ENCODE measurements around the gene SULT4A1.

SULT4A1 gene

DNA sequence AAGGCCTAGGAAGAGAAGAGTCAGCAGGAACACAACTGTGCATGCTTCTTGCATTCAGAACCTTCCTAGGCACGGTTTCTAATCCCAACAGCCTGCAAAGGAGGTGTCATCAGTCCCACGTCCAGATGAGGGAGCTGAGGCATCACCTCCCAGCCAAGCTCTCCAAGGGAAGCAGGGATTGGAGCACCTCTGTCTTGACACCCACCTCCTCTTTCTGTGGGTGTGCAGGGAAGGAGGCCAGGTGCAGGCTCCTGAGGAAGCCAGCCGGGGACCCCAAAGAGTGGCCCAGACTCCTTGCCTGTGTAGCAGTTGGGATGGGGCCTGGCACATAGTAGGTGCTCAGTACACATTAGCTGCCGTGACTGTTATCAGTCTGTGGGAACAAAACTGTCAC, 27.5 kb upstream of the SULT4A1 start:
- Mint-ChIP-seq H3K27ac (no peak overlapping the region), H3K27me3 (ENCODE audit: low read depth, poor library complexity) (peaks cover 85% of the 10 kb centered on the region), H3K4me3 (no peak overlapping the region), H3K4me1 (no peaks in the 10 kb centered on the region), H3K9me3 (no peaks in the 10 kb centered on the region), H3K36me3 (ENCODE audit: low read depth) (no peaks in the 10 kb centered on the region)
- TF ChIP-seq, protein P1, sequence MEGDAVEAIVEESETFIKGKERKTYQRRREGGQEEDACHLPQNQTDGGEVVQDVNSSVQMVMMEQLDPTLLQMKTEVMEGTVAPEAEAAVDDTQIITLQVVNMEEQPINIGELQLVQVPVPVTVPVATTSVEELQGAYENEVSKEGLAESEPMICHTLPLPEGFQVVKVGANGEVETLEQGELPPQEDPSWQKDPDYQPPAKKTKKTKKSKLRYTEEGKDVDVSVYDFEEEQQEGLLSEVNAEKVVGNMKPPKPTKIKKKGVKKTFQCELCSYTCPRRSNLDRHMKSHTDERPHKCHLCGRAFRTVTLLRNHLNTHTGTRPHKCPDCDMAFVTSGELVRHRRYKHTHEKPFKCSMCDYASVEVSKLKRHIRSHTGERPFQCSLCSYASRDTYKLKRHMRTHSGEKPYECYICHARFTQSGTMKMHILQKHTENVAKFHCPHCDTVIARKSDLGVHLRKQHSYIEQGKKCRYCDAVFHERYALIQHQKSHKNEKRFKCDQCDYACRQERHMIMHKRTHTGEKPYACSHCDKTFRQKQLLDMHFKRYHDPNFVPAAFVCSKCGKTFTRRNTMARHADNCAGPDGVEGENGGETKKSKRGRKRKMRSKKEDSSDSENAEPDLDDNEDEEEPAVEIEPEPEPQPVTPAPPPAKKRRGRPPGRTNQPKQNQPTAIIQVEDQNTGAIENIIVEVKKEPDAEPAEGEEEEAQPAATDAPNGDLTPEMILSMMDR (IDR thresholded peaks at IDR 0.05), result no peak
- DNase-seq, result no peak

DNA sequence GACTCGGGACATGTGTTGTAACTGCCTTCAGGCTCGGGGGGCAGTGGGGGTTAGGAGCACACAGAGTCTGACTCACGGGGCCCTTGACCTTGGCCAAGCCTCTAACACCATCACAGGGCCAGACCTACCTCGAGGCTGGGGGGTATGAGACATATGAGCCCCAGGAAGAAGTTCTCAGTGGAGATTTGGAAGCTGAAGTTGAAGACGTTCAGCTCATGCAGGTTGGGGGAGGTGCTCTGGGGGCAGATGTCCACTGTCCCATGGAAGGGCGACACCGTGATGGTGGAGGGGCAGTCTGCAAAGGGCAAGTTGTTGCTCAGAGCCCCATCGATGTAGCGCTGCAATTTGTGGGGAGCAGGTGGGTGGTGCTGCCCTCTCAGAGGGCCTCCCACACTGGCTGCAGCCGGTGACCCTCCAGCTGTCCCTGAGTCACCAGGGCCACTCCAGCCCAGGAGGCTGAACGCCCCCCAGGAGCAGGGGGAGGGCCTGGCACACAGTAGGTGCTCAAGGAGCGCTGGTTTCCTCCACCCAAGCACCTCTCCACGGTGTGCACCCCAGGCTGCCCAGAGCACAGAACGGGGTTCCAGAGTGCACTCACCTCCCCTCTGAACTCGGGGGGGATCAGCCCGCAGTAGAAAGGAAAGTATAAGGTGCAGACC, 27.0 kb upstream of the SULT4A1 start:
- Mint-ChIP-seq H3K9me3 (no peaks in the 10 kb centered on the region), H3K36me3 (ENCODE audit: low read depth) (no peaks in the 10 kb centered on the region), H3K27me3 (ENCODE audit: low read depth, poor library complexity) (peaks cover 83% of the 10 kb centered on the region), H3K27ac (no peak overlapping the region), H3K4me3 (no peak overlapping the region), H3K4me1 (no peaks in the 10 kb centered on the region)
- no peak for DNase-seq
- TF ChIP-seq, protein P1 (IDR thresholded peaks at IDR 0.05), result no peak

DNA sequence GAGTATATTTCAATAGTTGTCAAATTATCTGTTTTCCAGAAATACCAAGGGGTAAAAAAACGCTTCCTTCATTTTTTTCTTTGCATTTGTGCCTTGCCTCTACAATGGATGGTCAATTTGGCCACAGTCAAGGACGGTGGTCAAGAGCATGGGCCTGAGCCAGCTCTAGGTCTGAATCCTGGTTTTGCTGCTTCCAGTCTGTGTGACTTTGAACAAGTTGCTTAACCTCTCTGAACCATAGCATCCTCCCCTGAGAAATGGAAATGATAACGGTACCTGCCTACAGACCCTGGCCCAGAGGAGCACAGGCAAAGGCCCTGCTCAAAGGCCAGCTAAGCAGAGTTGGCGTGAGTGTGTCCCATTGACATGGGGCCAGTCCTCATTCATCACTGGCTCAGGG, 26.4 kb upstream of the SULT4A1 start:
- no peaks in the 10 kb centered on the region for H3K9me3 Mint-ChIP-seq
- no peaks in the 10 kb centered on the region for H3K4me1 Mint-ChIP-seq
- peaks cover 78% of the 10 kb centered on the region for H3K27me3 Mint-ChIP-seq (ENCODE audit: low read depth, poor library complexity)

DNA sequence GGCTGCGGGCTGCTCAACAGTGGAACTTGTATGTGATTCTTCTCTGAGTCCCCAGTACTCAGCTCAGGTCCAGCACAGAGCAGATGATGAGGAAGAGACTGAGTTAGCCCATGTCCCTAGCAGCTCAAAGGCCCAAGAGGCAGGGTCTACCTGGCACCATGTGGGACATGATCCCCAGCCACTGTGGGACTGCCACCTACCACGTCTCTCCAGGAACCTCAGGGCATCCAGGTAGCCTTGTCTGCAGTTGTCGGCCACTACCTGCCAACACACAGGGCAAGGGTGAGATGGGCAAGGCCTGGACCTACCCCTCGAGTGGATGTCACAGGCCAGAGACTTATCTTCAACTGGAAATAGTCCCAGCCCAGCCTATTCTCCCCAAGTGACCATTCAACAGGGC, 25.1 kb upstream of the SULT4A1 start:
- Mint-ChIP-seq H3K4me3 (no peak overlapping the region), H3K27me3 (ENCODE audit: low read depth, poor library complexity) (peaks cover 68% of the 10 kb centered on the region), H3K36me3 (ENCODE audit: low read depth) (no peaks in the 10 kb centered on the region), H3K4me1 (no peaks in the 10 kb centered on the region), H3K27ac (no peak overlapping the region), H3K9me3 (no peaks in the 10 kb centered on the region)
- no peak for DNase-seq
- TF ChIP-seq, protein P1 (IDR thresholded peaks at IDR 0.05), result no peak

More for the DNA sequence above, 26.4 kb upstream of the SULT4A1 start:
- H3K36me3 Mint-ChIP-seq (ENCODE audit: low read depth), result no peaks in the 10 kb centered on the region
- DNase-seq, result no peak
- TF ChIP-seq, protein P1 (IDR thresholded peaks at IDR 0.05), result no peak
- H3K27ac Mint-ChIP-seq, result no peak overlapping the region
- no peak overlapping the region for H3K4me3 Mint-ChIP-seq

DNA sequence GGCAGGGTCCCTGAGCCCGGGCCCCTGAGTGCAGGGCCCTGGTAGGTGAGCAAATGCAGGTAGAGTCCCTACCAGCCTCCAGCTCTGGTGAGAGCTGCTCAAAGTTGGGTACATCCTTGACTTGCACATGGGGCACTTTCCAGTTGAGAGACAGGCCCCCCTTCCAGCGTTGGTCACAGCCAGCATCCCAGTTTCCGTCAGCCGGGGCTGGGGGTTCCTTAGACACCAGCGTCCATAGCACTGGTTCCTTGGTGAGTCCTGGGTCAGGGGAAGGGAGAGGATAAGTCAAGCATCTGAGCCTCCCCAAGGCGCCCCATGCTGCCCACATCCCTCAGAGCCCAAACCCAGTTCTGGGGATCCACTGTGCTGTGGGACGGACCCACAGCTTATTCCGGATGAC, 23.9 kb upstream of the SULT4A1 start:
- Mint-ChIP-seq H3K36me3 (ENCODE audit: low read depth) (no peaks in the 10 kb centered on the region), H3K9me3 (no peaks in the 10 kb centered on the region), H3K4me1 (no peaks in the 10 kb centered on the region), H3K27me3 (ENCODE audit: low read depth, poor library complexity) (peaks cover 56% of the 10 kb centered on the region), H3K27ac (no peak overlapping the region), H3K4me3 (no peak overlapping the region)
- DNase-seq, result no peak
- TF ChIP-seq, protein P1 (IDR thresholded peaks at IDR 0.05), result no peak

DNA sequence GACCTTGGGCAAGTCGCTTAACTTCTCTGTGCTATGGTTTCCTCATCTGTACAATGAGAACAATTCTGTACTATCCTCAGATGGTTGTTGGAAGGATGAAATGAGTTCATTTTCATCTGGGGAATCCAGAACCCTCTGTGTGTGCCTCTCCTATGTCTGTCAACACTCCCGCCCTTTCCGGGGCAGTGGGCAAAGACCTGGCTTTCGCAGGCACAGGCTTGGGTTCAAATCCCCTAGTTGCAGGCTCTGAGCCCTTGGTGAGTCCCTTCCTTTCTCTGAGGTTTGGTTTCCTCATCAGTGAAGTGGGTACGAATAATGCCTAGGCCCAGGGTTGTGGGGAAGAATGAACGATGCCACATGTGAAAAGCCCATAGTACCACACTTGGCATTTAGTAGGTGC, 23.5 kb upstream of the SULT4A1 start:
- no peak overlapping the region for H3K27ac Mint-ChIP-seq
- H3K27me3 Mint-ChIP-seq (ENCODE audit: low read depth, poor library complexity), result peaks cover 56% of the 10 kb centered on the region
- no peak for DNase-seq
- H3K36me3 Mint-ChIP-seq (ENCODE audit: low read depth), result no peaks in the 10 kb centered on the region
- H3K4me3 Mint-ChIP-seq, result no peak overlapping the region
- no peaks in the 10 kb centered on the region for H3K4me1 Mint-ChIP-seq
- no peaks in the 10 kb centered on the region for H3K9me3 Mint-ChIP-seq
- TF ChIP-seq, protein P1 (IDR thresholded peaks at IDR 0.05), result no peak
